ENCODE measurements around the gene NOX4.
"Not testable (repeated sequence)": the region's sequence is repeated elsewhere in the genome, so short reads cannot be mapped to it uniquely, and the experiment has no call there.

- not testable (repeated sequence) for TF ChIP-seq CTCF, POLR2A (IDR thresholded peaks at IDR 0.05)
Measured at GRCh38 chr11:89286601-89287000, 204.6 kb downstream of the NOX4 start.
